ENCODE data around the gene FOS. TPM values are rescaled to one million over a fixed set of nuclear protein-coding genes. Genes with fewer than 3 reads are reported as not detected.
A peak's percentile ranks its signal among the peaks of the same experiment; 100 is the strongest.

The FOS gene
- total RNA-seq = 1,000 to 10,000 TPM in 1 of 6 donors, 100 to 1,000 TPM in 5; 386 to 1,146 (median 633) TPM

- Histone ChIP-seq H3K27ac (peak within 1 kb of the TSS; percentile 96 to 99 (median 98)), H3K36me3 (peaks cover 6 to 31% (median 21%) of the 10 kb centered on the region in 4 donors), H3K9me3 (no peaks in the 10 kb centered on the region), H3K27me3 (no peaks in the 10 kb centered on the region), H3K4me1 (peaks cover 38 to 60% (median 44%) of the 10 kb centered on the region in 4 donors), H3K4me3 (peak within 1 kb of the TSS; percentile 70 to 92 (median 78))
- TF ChIP-seq CTCF (IDR thresholded peaks at IDR 0.05) = peak in 1 of 6 experiments; percentile 42
- TF ChIP-seq EP300 (IDR thresholded peaks at IDR 0.05) = peak; percentile 82 to 94 (median 87)
- TF ChIP-seq POLR2A (IDR thresholded peaks at IDR 0.05) = peak; percentile 98 to 100 (median 100)
- peak; percentile 100 for TF ChIP-seq POLR2AphosphoS5 (IDR thresholded peaks at IDR 0.05)
- ATAC-seq (ENCODE audit: low FRiP score in 2 of 2) (peak; percentile 71 to 89), DNase-seq (peak; percentile 95 to 98)
- WGBS, 2 donors = 2 to 3% methylated on average over 10 to 14 of the region's 69 CpGs
Measured at GRCh38 chr14:75278422-75279152, at the start of gene FOS. TSS of gene FOS (plus strand) at chr14:75278828. CDS start at chr14:75278983, 155 bp downstream.

- ATAC-seq (ENCODE audit: low FRiP score in 2 of 2) (no peak), DNase-seq (no peak)
- Histone ChIP-seq H3K36me3 (no peaks in the 10 kb centered on the region), H3K9me3 (no peaks in the 10 kb centered on the region), H3K4me3 (no peak overlapping the region), H3K27ac (peak overlapping the region in 1 of 4 donors; percentile 13), H3K27me3 (no peaks in the 10 kb centered on the region), H3K4me1 (peaks cover 13 to 24% (median 16%) of the 10 kb centered on the region in 4 donors)
- TF ChIP-seq POLR2A (IDR thresholded peaks at IDR 0.05) (no peak), POLR2AphosphoS5 (IDR thresholded peaks at IDR 0.05) (no peak), EP300 (IDR thresholded peaks at IDR 0.05) (no peak), CTCF (IDR thresholded peaks at IDR 0.05) (no peak)
- WGBS, 2 donors = 74 to 88% methylated on average over 4 of the region's 4 CpGs
Measured at GRCh38 chr14:75229661-75230139, 48.9 kb upstream of the FOS start.

- DNase-seq (peak in 1 of 2 donors; percentile 53), ATAC-seq (ENCODE audit: low FRiP score in 2 of 2) (peak; percentile 46 to 68)
- no peaks in the 10 kb centered on the region for H3K36me3 ChIP-seq
- peaks cover 13 to 24% (median 16%) of the 10 kb centered on the region in 4 donors for H3K4me1 ChIP-seq
- TF ChIP-seq CTCF (IDR thresholded peaks at IDR 0.05) (peak in 4 of 6 experiments; percentile 35 to 66 (median 53)), EP300 (IDR thresholded peaks at IDR 0.05) (no peak)
- H3K4me3 ChIP-seq = no peak overlapping the region
- H3K27me3 ChIP-seq = no peaks in the 10 kb centered on the region
- peak overlapping the region in 3 of 4 donors; percentile 13 to 51 (median 24) for H3K27ac ChIP-seq
- H3K9me3 ChIP-seq = no peaks in the 10 kb centered on the region
- WGBS, 2 donors = 50 to 57% methylated on average over 6 of the region's 6 CpGs
Measured at GRCh38 chr14:75230140-75230792, 48.4 kb upstream of the FOS start.

- no peaks in the 10 kb centered on the region for H3K9me3 ChIP-seq
- no peak for TF ChIP-seq POLR2A (IDR thresholded peaks at IDR 0.05)
- TF ChIP-seq CTCF (IDR thresholded peaks at IDR 0.05) = no peak
- no peak for TF ChIP-seq EP300 (IDR thresholded peaks at IDR 0.05)
- no peak for TF ChIP-seq POLR2AphosphoS5 (IDR thresholded peaks at IDR 0.05)
- 87 to 98% methylated on average over 2 of the region's 2 CpGs for WGBS, 2 donors
- ATAC-seq (ENCODE audit: low FRiP score in 2 of 2) = no peak
- no peak overlapping the region for H3K27ac ChIP-seq
- no peaks in the 10 kb centered on the region for H3K36me3 ChIP-seq
- no peak for DNase-seq
- H3K4me3 ChIP-seq = no peak overlapping the region
- H3K27me3 ChIP-seq = no peaks in the 10 kb centered on the region
- H3K4me1 ChIP-seq = peaks cover 13 to 24% (median 18%) of the 10 kb centered on the region in 4 donors
Measured at GRCh38 chr14:75231320-75231719, 47.3 kb upstream of the FOS start.
